GM21723 (cell line): ENCODE data around the gene FJX1.

ENCODE experiments used
- ATAC-seq: cut with Tn5 transposase; IDR thresholded peaks from one replicate; pipeline ENCODE4 v1.9.1; 2021; ENCODE audit warnings: mild to moderate bottlenecking, moderate library complexity; ENCODE audit not compliant: unreplicated experiment

FJX1 gene

GRCh38 chr11:35617687-35618496, at the start of gene FJX1:
FJX1 (plus strand) TSS chr11:35618460; CDS start chr11:35618637, 177 bp downstream.
- ATAC-seq, result peak; percentile 40

GRCh38 chr11:35571696-35572095, 46.6 kb upstream of the FJX1 start:
- ATAC-seq, result no peak

GRCh38 chr11:35579557-35580396, 38.5 kb upstream of the FJX1 start:
- ATAC-seq, result no peak

GRCh38 chr11:35580397-35580781, 37.9 kb upstream of the FJX1 start:
- ATAC-seq, result no peak

- no peak for ATAC-seq
Observed at GRCh38 chr11:35582033-35582432, 36.2 kb upstream of the FJX1 start.

- ATAC-seq, result no peak
Observed at GRCh38 chr11:35583126-35583525, 35.1 kb upstream of the FJX1 start.

- ATAC-seq, result no peak
Observed at GRCh38 chr11:35583843-35584242, 34.4 kb upstream of the FJX1 start.

- no peak for ATAC-seq
Observed at GRCh38 chr11:35584321-35584720, 33.9 kb upstream of the FJX1 start.

- no peak for ATAC-seq
Observed at GRCh38 chr11:35585416-35585815, 32.8 kb upstream of the FJX1 start.

- ATAC-seq, result no peak
Observed at GRCh38 chr11:35586222-35586621, 32.0 kb upstream of the FJX1 start.

- no peak for ATAC-seq
Observed at GRCh38 chr11:35587972-35588371, 30.3 kb upstream of the FJX1 start.

- no peak for ATAC-seq
Observed at GRCh38 chr11:35588627-35589026, 29.6 kb upstream of the FJX1 start.

- no peak for ATAC-seq
Observed at GRCh38 chr11:35589281-35589680, 29.0 kb upstream of the FJX1 start.

GRCh38 chr11:35590412-35590811, 27.8 kb upstream of the FJX1 start:
- no peak for ATAC-seq

- ATAC-seq, result no peak
Observed at GRCh38 chr11:35593143-35593542, 25.1 kb upstream of the FJX1 start.

GRCh38 chr11:35594680-35595079, 23.6 kb upstream of the FJX1 start:
- ATAC-seq, result no peak

- peak; percentile 75 for ATAC-seq
Observed at GRCh38 chr11:35598254-35599125, 19.8 kb upstream of the FJX1 start.

GRCh38 chr11:35600331-35600838, 17.9 kb upstream of the FJX1 start:
- ATAC-seq, result no peak

- no peak for ATAC-seq
Observed at GRCh38 chr11:35602160-35602793, 16.0 kb upstream of the FJX1 start.

- no peak for ATAC-seq
Observed at GRCh38 chr11:35602979-35603378, 15.3 kb upstream of the FJX1 start.
